Smooth muscle cell (in vitro differentiated cells): ENCODE measurements around the gene EPN2. TPM values are rescaled to one million over a fixed set of nuclear protein-coding genes. Genes with fewer than 3 reads are reported as not detected.
A peak's percentile ranks its signal among the peaks of the same experiment; 100 is the strongest.

ENCODE experiments used
- DNase-seq: peaks from one replicate; lab custom pipeline; 2025; ENCODE audit not compliant: unreplicated experiment; lab: John Stamatoyannopoulos, UW
- H2AFZ ChIP-seq: fragments of 200-600 bp; sonication (generic); 2 replicates; pipeline ENCODE4 v1.6.0; 2016; ENCODE audit warnings: antibody characterized with exemption, low read depth, mild to moderate bottlenecking
- H3F3A ChIP-seq: fragments of 200-600 bp; sonication (generic); 2 replicates; pipeline ENCODE4 v1.6.0; 2017; ENCODE audit warnings: antibody characterized with exemption, low read depth
- H3K27ac ChIP-seq: fragments of 200-600 bp; sonication (generic); 2 replicates; pipeline ENCODE4 v1.5.1; 2016; ENCODE audit warnings: low read depth, mild to moderate bottlenecking
- H3K27me3 ChIP-seq: fragments of 200-600 bp; sonication (generic); 2 replicates; pipeline ENCODE4 v1.6.1; 2016; ENCODE audit warnings: low read depth, mild to moderate bottlenecking
- H3K36me3 ChIP-seq: fragments of 200-600 bp; sonication (generic); 2 replicates; pipeline ENCODE4 v1.5.1; 2016; ENCODE audit warnings: low read depth
- H3K4me1 ChIP-seq: fragments of 200-600 bp; sonication (generic); 2 replicates; pipeline ENCODE4 v1.5.1; 2016; ENCODE audit warnings: low read depth
- H3K4me2 ChIP-seq: fragments of 200-600 bp; sonication (generic); 2 replicates; pipeline ENCODE4 v1.6.0; 2016; ENCODE audit warnings: mild to moderate bottlenecking
- H3K4me3 ChIP-seq: fragments of 200-600 bp; sonication (generic); 2 replicates; pipeline ENCODE4 v1.5.1; 2016; ENCODE audit warnings: mild to moderate bottlenecking
- H3K79me2 ChIP-seq: fragments of 200-600 bp; sonication (generic); 2 replicates; pipeline ENCODE4 v1.6.0; 2016; ENCODE audit warnings: low read depth, mild to moderate bottlenecking
- H3K9ac ChIP-seq: fragments of 200-600 bp; sonication (generic); 2 replicates; pipeline ENCODE4 v1.6.0; 2016; ENCODE audit warnings: low read depth
- H3K9me3 ChIP-seq: fragments of 200-600 bp; sonication (generic); replicated peaks from 2 replicates; pipeline ENCODE4 v1.5.1; 2016; ENCODE audit warnings: low read depth
- H4K20me1 ChIP-seq: fragments of 200-600 bp; sonication (generic); 2 replicates; pipeline ENCODE4 v1.6.0; 2016; ENCODE audit warnings: low read depth
- WGBS: methylation state at CpG from one replicate; pipeline ENCODE4 v1.1.7; 2016; ENCODE audit warnings: low lambda C conversion rate; 5-methylcytosine and 5-hydroxymethylcytosine counted together
- polyA plus RNA-seq: library from polyadenylated mRNA; unstranded; fragments of >200 nt; fragmentation: Nextera tagmentation; extraction: Ambion mirVana; gene quantifications from 2 replicates; pipeline ENCODE4 v1.2.1, GENCODE V29; 2016
- total RNA-seq: library from RNA; depleted of rRNA; stranded (reverse); fragments of >200 nt; gene quantifications from 2 replicates; pipeline ENCODE4 v1.2.3, GENCODE V29; 2014
- TF ChIP-seq, protein P1 (sequence below): fragments of 200-600 bp; sonication (generic); IDR thresholded peaks from 2 replicates; pipeline ENCODE4 v1.5.1; 2017; ENCODE audit warnings: borderline replicate concordance, mild to moderate bottlenecking, antibody characterized with exemption; ENCODE audit not compliant: insufficient read depth, poor library complexity, severe bottlenecking

EPN2 gene
- total and polyA plus RNA-seq, 2 experiments from 2014 or later, result 27.6 to 46.7 TPM

GRCh38 chr17:19262650-19263631 is 25.8 kb downstream of the EPN2 start:
- Histone ChIP-seq H3K36me3 (no peaks in the 10 kb centered on the region), H3K9me3 (no peaks in the 10 kb centered on the region), H2AFZ (no peak overlapping the region), H3K27me3 (no peaks in the 10 kb centered on the region), H3K27ac (peak overlapping the region; percentile 90), H3K9ac (peak overlapping the region; percentile 59), H3F3A (no peaks in the 10 kb centered on the region), H3K4me3 (no peak overlapping the region), H3K4me2 (peak overlapping the region; percentile 23), H4K20me1 (peaks cover 97% of the 10 kb centered on the region), H3K79me2 (peaks cover 88% of the 10 kb centered on the region), H3K4me1 (peaks cover 14% of the 10 kb centered on the region)
- TF ChIP-seq, protein P1, sequence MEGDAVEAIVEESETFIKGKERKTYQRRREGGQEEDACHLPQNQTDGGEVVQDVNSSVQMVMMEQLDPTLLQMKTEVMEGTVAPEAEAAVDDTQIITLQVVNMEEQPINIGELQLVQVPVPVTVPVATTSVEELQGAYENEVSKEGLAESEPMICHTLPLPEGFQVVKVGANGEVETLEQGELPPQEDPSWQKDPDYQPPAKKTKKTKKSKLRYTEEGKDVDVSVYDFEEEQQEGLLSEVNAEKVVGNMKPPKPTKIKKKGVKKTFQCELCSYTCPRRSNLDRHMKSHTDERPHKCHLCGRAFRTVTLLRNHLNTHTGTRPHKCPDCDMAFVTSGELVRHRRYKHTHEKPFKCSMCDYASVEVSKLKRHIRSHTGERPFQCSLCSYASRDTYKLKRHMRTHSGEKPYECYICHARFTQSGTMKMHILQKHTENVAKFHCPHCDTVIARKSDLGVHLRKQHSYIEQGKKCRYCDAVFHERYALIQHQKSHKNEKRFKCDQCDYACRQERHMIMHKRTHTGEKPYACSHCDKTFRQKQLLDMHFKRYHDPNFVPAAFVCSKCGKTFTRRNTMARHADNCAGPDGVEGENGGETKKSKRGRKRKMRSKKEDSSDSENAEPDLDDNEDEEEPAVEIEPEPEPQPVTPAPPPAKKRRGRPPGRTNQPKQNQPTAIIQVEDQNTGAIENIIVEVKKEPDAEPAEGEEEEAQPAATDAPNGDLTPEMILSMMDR, result no peak
- DNase-seq, result no peak
- WGBS, result 47% methylated on average over 8 of the region's 8 CpGs

DNA sequence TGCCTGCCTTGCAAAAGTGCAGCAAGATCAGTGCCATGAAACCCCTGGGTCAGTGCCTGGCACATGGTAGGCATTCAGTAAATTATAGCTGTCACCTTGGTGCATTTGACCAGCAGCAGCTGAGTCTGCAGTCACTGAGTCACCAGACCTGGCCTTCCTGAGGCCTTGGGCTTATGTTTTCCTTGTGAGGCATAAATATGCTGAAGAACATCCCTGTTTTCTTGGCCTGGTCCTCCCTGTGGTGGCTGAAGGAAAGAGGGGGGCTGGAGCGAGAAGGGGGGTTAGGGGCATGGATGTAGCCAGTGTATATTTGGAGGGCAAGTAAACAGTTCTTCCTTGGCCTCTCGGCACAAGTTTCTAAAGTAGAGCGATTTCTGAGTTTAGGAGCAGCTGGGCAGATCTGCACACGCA is 26.5 kb downstream of the EPN2 start:
- H2AFZ ChIP-seq, result no peak overlapping the region
- H3K27ac ChIP-seq, result peak overlapping the region; percentile 90
- TF ChIP-seq, protein P1, result no peak
- WGBS, result 85% methylated on average over 4 of the region's 4 CpGs
- no peaks in the 10 kb centered on the region for H3K9me3 ChIP-seq
- peak overlapping the region; percentile 23 for H3K4me2 ChIP-seq
- DNase-seq, result no peak
- H3K4me3 ChIP-seq, result no peak overlapping the region
- no peaks in the 10 kb centered on the region for H3F3A ChIP-seq
- H4K20me1 ChIP-seq, result peaks cover 97% of the 10 kb centered on the region
- H3K4me1 ChIP-seq, result peaks cover 14% of the 10 kb centered on the region
- peak overlapping the region; percentile 59 for H3K9ac ChIP-seq
- no peaks in the 10 kb centered on the region for H3K36me3 ChIP-seq
- H3K79me2 ChIP-seq, result peaks cover 89% of the 10 kb centered on the region
- H3K27me3 ChIP-seq, result no peaks in the 10 kb centered on the region

DNA sequence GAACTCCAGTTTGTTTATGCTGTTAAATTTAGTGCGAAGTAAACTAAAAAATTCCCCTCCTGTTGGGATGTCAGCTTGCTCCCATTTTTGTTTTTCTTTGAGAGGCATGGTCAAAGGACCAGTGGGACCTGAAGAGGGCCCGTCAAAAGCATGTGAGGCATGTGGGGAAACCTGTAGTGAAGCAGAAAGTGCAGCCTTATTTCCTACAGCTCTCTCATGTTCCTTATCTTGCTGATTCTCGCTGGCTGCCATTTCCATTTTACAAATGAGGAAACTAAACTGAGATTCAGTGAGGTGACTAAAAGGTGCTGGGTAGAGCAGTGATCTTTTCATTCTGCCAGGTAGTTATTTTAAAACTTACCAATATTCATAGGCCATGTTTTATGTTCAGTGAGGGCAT is 27.1 kb downstream of the EPN2 start:
- H3K4me2 ChIP-seq, result peak overlapping the region; percentile 23
- H3K4me3 ChIP-seq, result no peak overlapping the region
- H3K4me1 ChIP-seq, result peaks cover 14% of the 10 kb centered on the region
- TF ChIP-seq, protein P1, result no peak
- H3K9ac ChIP-seq, result peak overlapping the region; percentile 59
- H4K20me1 ChIP-seq, result peaks cover 97% of the 10 kb centered on the region
- H3F3A ChIP-seq, result no peaks in the 10 kb centered on the region
- no peaks in the 10 kb centered on the region for H3K36me3 ChIP-seq
- H3K9me3 ChIP-seq, result no peaks in the 10 kb centered on the region
- WGBS, result 76% methylated on average over 3 of the region's 3 CpGs
- H2AFZ ChIP-seq, result no peak overlapping the region
- no peak for DNase-seq
- peak overlapping the region; percentile 90 for H3K27ac ChIP-seq
- H3K27me3 ChIP-seq, result no peaks in the 10 kb centered on the region
- peaks cover 89% of the 10 kb centered on the region for H3K79me2 ChIP-seq
